OCI-LY1 (cell line): ENCODE results near the gene ADIG.

Source experiments
- EZH2 ChIP-seq: fragments of 200-600 bp; sonication (generic), shearing (Covaris generic); IDR thresholded peaks from 2 replicates; pipeline ENCODE4 v1.8.0; 2017; ENCODE audit warnings: borderline replicate concordance, mixed run types, mild to moderate bottlenecking, antibody characterized with exemption, low read length, moderate library complexity, mixed read lengths
- TF ChIP-seq, protein P1 (sequence below): fragments of 200-600 bp; sonication (generic), shearing (Covaris generic); IDR thresholded peaks from 2 replicates; pipeline ENCODE4 v1.5.1; 2017; ENCODE audit warnings: mild to moderate bottlenecking, antibody characterized with exemption, low read length, moderate library complexity, mixed read lengths

DNA sequence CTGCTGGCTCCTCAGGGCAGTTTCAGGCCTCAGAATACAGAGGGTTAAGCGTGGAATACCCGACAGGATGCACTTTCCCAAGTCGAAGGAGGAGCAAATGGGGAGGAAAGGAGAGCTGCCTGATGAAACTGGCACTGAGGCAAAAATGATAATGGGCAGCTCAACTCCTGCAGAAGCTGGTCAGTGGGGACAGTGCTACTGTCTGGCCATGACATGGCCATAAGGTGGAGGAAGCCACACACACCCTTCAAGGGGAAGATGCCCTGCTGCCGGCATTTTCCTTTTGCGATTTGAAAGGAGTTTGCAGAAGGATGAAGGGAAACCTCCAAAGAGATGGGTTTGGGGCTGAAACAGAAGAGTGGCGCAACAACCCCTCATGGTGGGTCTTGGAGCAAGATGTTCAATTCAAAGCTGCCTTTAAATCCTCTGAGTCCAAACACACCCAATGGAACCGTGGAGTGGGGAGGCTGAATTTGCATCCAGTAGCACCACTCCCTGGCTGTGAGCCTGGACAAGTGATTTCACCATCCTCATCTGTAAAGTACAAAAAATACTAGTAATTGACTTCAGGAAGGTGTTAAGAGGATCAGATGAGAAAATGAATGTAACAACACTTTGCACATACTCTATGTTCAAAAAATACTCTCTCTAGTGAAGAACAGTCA is 3.2 kb downstream of the ADIG start:
- TF ChIP-seq, protein P1, sequence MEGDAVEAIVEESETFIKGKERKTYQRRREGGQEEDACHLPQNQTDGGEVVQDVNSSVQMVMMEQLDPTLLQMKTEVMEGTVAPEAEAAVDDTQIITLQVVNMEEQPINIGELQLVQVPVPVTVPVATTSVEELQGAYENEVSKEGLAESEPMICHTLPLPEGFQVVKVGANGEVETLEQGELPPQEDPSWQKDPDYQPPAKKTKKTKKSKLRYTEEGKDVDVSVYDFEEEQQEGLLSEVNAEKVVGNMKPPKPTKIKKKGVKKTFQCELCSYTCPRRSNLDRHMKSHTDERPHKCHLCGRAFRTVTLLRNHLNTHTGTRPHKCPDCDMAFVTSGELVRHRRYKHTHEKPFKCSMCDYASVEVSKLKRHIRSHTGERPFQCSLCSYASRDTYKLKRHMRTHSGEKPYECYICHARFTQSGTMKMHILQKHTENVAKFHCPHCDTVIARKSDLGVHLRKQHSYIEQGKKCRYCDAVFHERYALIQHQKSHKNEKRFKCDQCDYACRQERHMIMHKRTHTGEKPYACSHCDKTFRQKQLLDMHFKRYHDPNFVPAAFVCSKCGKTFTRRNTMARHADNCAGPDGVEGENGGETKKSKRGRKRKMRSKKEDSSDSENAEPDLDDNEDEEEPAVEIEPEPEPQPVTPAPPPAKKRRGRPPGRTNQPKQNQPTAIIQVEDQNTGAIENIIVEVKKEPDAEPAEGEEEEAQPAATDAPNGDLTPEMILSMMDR: no peak
- TF ChIP-seq EZH2: no peak
